NCI-H345 treated with DMSO at 0.1 percent for 48 hours (cell line): ENCODE results near the gene ADAM11.
A peak's percentile ranks its signal among the peaks of the same experiment; 100 is the strongest.

Source experiments
- DNase-seq: peaks from one replicate; lab custom pipeline; 2025; ENCODE audit not compliant: unreplicated experiment; lab: John Stamatoyannopoulos, UW

Gene ADAM11

DNA sequence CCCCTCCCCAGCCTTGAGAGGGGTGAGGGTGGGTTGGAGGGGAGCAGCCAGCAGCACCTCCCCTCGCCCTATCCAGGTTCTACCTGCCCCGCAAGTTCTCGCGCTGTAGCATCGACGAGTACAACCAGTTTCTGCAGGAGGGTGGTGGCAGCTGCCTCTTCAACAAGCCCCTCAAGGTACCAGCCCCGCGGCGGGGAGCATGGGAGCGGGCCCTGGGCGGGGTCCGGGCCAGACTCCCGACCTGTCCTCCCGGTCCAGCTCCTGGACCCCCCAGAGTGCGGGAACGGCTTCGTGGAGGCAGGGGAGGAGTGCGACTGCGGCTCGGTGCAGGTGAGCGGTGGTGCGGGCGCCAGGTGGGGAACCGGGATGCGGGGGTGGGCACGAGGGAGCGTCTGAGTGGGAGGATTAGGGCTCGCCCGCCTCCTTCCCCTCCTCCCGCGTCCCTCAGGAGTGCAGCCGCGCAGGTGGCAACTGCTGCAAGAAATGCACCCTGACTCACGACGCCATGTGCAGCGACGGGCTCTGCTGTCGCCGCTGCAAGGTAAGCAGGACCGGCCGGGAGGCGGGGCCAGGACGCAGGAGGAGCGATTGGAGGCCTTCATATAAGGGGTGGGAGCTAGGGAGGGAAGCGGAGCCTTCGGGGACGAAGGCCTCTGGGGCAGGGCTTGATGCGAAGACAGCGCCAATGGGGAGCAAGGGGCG, 16.5 kb downstream of the ADAM11 start:
- peak; percentile 95 for DNase-seq

DNA sequence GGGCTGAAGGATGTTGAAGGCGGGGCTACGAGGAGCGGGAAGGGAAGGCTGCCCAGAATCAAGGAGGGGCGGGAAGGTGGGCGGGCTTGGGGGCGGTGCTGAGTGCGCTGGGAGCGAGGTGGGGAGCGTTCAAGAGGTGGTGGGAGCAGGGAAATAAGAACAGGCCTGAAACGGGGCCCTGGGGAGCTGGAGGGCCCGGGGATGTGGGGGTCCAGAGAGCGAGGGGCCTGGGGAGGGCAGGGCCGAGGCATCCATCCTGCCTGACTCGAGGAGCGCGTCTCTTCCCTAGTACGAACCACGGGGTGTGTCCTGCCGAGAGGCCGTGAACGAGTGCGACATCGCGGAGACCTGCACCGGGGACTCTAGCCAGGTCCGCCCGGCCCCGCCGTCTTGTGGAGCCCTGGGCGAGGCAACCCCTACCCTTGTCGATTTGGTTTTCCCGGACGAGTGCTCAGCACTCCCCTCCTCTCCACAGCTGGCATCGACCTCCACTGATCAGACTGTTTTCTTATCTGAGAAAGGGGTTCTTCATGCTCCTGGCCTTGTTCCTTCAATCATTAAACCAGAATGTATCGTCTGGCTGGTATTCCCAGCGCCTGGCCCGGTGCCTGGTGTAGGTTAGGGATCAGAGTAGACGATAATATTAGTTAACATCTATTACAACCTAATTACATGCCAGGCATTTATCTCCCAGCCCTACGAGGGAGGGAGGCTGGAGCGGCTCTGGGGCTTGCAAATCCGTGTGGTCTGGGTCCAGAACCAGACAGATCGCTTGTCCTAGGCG, 17.2 kb downstream of the ADAM11 start:
- peak; percentile 62 for DNase-seq

DNA sequence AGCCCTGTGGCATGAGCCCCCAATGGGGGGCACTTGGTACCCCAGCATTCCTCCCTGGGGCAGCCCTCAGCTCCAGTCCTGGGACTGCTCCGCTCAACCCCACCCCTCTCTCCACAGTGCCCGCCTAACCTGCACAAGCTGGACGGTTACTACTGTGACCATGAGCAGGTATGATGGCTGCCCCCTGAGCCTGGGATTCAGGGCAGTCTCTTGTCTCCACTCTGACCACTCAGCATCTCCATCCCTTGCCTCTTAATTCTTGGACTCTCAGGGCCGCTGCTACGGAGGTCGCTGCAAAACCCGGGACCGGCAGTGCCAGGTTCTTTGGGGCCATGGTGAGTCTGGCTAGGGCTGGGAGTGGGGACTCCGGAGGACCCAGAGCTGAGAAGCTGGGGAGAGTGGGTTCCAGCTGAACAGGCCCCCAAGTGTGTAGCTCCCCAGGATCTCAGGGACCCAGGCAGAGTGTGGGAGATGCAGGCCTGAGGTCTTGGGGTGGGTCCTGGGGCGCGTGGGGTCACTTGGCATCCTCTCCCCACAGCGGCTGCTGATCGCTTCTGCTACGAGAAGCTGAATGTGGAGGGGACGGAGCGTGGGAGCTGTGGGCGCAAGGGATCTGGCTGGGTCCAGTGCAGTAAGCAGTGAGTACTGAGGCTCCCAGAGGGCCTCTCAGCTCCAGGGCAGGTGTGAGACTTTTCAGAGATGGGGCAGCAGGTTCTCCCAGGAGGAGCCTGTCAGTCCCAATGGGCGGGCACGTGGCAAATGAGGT, 18.0 kb downstream of the ADAM11 start:
- DNase-seq: no peak

DNA sequence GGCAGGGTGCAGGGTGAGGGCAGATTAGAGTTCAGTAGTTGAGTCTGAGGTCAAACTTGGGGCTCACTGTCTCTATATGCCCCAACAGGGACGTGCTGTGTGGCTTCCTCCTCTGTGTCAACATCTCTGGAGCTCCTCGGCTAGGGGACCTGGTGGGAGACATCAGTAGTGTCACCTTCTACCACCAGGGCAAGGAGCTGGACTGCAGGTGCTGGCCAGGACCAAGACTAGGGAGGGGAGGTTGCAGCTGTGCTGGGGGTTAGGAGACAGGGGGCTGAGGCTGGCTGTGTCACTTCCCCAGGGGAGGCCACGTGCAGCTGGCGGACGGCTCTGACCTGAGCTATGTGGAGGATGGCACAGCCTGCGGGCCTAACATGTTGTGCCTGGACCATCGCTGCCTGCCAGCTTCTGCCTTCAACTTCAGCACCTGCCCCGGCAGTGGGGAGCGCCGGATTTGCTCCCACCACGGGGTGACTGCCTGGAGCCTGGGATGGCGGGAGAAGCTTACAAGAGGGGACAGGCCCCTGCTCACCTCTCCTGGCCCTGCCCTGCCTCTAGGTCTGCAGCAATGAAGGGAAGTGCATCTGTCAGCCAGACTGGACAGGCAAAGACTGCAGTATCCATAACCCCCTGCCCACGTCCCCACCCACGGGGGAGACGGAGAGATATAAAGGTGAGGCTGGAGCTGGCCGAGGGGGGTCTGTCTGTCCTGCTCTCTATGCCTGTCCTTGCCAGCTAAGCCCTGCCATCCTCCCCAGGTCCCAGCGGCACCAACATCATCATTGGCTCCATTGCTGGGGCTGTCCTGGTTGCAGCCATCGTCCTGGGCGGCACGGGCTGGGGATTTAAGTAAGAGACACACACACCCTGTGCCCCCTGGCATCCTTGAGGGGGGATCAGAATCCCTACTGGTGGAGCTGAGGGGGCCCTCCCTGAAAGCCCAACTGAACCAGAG, 18.9 kb downstream of the ADAM11 start:
- no peak for DNase-seq

DNA sequence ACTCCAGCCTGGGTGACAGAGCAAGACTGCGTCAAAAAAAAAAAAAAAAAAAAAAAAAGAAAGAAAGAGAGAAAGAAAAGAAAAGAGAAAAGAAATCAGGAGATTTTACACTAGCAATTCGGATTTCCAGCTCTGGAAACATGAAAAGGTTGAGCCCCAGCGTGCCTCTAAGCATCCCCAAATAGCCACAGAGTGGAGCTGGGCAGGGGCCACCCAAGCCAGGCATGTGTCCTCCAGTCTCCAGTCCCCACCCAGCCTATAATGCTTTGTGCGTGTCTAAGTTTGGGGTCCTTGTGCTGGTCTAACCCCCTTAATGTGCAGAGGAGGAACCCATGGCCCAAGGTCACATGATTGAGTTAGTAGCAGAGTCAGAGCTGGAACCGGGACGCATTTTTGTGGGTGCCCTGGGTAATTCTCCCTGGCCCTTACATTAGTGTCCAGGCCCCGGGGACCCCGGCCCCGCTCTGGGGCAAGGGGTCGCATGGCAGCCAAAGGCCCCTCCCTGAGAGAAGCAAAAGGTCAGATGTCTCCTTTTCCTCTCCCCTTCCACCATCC, 19.9 kb downstream of the ADAM11 start:
- DNase-seq: no peak

DNA sequence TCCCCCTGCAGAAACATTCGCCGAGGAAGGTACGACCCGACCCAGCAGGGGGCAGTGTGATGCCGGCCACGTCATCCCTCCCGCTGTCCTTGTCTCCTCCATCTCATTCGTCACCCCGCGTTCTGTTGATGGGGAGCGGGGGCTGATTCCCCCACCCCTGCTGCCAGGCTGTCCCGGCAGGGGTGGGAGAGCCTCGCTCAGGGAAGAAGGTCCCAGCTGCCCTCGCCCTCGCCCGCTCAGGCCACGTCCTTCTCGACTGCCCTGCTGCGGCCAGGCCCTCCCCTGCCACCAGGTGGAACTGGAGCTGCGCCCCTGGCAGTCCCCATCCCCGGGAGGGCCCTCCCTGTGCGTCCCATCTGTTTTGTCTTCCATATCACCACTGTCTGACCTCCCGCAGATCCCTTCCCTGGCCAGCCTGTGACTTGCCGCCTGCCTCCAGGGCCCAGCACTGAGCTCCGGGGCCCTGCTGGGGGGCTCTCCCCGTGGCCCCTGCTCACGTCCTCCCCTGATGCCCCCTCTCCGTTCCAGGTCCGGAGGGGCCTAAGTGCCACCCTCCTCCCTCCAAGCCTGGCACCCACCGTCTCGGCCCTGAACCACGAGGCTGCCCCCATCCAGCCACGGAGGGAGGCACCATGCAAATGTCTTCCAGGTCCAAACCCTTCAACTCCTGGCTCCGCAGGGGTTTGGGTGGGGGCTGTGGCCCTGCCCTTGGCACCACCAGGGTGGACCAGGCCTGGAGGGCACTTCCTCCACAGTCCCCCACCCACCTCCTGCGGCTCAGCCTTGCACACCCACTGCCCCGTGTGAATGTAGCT, 20.6 kb downstream of the ADAM11 start:
- DNase-seq: peak; percentile 32

DNA sequence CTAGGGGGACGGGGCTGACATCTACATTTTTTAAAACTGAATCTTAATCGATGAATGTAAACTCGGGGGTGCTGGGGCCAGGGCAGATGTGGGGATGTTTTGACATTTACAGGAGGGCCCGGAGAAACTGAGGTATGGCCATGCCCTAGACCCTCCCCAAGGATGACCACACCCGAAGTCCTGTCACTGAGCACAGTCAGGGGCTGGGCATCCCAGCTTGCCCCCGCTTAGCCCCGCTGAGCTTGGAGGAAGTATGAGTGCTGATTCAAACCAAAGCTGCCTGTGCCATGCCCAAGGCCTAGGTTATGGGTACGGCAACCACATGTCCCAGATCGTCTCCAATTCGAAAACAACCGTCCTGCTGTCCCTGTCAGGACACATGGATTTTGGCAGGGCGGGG, 21.4 kb downstream of the ADAM11 start:
- no peak for DNase-seq

DNA sequence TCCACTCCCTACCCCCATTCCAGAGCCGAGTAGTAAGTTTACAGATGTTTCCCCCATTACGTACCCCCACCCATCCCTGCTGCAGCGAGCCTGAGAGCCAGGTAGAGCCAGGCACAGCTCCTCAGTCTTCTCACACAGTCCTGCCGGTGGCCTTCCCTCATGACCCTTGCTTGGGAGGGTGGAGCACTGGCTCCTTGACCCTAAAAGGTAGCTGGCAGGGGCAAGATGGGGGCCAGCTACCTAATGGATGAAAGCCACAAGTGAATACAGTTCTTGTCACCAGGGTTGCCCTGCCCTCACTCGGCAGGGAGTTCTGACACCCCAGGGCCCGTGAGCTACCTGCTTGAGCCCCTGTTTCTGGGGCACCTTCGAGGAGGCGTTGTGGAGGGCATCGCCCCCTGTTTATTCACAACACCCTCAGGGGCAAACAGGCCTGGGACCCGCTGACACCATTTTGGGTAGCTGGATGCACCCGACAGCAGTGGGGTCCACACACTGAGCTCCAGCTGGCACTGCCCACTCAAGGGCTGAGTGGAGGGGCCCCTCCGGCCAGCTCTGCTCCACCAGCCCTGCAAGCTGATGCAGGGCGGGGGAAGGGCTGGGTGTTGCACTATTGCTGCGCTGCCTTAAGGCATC, 22.2 kb downstream of the ADAM11 start:
- no peak for DNase-seq

DNA sequence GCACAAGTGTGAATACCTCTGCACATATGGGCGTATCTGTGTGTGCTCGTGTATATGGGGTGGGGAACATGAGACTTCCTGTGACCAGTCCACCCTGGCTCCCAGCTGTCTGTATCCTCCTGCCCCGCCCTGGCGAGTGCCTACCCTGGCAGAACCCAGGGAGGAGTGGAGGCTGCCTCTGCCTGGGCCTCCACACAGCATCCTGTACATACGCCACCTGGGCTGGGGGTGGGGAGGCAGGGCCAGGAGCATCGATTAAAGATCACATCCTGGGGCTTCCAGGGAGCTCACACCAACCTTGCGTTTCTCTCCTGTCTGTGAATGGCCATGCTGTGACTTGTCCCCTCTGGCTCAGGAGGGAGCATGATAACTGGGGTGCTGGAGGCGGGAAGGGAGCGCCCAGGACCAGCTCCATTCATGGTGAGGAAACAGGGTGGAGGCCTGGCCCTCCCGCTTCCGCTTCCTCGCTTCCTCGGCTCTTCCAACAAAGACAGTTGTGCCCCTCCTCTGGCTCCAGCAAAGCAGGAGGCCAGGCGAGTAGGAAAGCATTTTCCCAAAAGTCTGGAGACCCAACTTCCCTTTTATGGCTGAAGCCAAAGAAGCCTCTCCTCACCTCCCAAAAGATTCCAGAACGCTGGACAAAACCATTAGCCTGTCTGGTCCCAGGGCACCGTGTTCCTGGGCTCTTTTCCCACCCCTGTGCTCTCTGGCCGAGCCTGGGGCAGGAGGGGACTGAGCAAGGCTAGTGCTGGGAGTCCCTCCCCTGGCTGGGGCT, 22.9 kb downstream of the ADAM11 start:
- no peak for DNase-seq

DNA sequence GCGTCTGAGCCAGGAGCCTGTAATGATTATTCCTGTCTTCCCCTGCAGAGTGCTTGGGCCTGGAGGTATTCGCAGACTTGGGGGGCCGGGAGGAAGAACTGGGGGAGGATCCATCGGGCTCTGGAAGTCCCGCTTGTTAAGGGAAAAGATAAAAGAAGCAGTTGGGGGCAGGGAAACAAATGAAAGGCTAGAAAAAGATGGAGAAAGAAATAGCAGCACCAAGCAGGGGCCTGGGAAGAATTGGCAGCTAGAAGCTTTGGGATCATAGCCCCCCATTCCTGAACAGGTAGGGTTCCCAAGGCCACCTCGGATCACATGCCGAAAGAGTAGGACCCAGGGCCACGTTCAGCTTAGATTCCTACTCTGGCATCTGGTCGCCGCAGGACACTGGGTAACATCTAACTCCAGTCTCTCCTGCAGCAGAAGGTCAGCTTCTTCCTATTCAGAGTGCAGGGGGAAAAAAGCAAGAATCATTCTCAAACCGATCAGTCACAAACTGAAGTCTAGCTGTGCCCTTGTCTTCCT, 23.6 kb downstream of the ADAM11 start:
- DNase-seq: no peak

DNA sequence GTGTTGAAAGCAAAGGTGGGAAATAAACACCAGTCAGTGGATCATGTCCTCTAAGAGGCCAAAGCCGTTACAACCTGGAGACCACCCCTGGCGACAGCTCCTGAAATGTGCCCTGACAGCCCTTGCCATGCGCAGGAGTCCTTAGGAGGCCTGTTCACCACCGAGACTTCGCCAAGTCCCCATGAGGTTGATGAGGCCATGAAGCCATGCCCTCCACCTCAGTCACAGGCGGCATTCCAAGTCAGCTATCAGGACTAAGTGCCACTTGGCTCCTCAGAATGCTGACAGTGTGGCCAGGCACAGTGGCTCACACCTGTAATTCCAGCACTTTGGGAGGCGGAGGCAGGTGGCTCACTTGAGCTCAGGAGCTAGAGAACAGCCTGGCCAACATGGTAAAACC, 27.1 kb downstream of the ADAM11 start:
- no peak for DNase-seq

DNA sequence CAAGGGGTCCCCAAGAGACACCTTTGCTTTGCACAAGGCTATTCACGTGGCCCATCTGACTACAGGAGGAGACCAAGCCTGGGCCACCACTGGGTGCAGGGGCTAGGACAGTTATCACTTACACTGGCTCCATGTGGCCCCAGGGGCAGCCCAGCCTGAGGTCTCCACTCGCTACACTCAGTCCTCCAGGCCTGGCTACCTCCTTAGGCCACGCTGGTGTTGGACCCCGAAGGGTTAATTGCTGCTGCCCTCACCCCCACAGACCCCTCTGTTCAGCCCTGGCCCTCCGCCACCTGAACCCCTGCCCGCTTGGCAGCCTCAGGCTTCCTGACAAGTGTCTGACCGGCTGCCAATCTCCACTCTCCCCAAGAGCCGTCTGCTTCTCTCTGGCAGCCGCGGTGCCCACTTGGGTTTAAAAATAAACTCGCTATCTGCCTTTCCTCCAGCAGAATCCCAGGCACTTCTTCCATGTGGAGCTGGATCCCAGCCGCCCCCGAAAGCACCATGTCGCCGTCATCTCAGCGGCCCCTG, 27.8 kb downstream of the ADAM11 start:
- DNase-seq: no peak

DNA sequence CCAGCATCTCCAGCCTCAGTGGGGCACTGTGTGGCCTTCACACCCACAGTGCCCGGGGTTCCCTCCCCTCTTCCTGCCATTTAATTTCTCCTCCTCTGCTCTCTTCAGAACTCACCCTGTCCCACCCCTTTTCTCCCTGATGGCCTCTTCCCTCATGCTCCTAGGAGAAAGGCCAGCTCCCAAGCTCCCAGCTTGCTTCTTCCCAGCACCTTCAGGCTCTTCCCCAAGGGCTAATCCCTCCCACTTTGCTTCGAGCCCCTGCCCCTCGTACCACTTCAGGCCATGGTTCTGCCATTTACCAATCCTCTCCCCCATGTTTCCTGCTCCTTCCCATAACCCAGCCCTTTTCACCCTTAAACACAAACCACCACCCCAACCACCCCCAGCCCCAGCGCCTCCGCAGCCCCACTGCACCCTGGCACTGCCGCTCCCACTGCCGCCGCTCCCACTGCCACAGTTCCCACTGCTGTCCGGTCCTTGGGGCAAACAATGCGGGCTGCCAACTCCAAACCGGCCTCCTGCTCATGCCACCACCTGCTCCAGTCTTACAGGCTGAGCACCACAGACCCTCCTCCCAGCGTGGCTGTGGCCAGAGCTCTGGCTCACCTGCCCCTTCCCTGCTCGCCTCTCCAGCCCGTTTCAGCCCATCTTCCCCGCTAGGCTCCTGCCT, 28.6 kb downstream of the ADAM11 start:
- no peak for DNase-seq

DNA sequence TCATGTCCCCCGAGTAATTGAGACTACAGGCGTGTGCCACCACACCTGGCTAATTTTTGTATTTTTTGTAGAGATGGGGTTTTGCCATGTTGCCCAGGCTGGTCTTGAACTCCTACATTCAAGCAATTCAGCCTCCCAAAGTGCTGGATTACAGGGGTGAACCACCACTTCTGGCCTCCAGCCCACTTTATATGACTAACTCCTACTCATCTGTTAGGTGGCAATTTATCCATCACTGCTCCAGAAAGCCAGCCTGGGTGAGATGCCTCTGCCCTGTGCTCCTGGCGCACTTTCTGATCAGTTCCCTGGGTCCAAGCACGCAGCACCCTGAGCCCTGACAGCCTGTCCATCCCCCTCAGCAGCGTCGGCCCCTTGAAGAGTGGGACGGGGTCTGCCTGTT, 29.4 kb downstream of the ADAM11 start:
- no peak for DNase-seq

DNA sequence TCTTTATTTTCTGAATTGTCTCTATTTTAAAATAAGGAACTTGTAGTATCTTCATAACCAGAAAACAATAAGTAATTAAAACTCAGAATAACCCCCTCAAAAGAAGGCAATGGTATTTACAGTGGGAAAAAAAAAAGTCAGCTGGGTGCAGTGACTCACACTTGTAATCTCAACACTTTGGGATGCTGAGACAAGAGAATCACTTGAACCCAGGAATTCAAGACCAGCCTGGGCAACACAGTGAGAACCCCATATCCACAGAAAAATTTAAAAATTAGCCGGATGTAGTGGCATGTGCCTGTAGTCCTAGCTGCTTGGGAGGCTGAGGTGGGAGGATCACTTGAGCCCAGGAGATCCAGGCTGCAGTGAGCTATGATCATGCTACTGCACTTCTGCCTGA, 33.5 kb downstream of the ADAM11 start:
- no peak for DNase-seq

DNA sequence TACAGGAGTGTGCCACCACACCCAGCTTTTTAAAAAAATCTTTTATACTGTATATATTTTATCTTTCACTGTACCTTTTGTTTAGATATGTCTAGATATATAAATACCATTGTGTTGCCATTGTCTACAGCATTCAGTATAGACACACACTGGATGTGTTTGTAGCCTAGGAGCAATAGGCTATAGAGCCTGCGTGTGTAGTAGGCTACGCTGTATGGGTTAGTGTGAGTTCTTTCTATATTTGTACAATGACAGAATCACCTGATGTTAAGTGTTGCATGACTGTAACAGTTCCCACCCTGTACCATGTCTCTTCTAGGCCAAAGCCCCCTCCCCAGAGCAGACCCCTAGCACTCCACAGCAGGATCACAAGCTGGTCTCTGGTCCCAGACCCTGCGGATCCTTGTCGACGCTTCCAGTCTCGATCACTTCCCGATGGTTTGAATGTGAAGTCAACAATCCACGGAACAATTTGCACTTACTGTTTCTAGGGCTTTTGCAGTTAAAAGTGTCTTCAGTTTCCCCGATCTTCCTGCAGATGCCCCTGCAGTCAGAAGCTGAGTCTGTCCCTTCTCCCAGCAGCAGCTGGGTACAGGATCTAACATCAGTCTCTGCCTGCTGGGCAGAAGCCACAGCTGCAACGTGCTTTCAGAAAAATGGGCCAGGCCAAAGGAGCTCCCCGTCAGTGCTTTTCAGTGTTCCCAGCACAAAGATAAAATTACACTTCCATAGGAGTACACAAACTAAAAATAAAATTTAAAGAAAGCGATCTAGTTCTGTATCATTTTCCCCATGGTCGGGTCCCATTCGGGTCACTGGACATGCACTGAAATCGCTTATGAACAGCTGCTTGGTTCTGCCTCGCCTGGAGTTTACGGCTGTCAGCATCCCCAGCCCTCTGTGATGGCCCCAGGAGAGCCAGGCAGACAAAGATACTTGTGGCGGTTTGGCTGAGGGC, 35.4 kb downstream of the ADAM11 start:
- no peak for DNase-seq
